ENCODE data around the gene RNF103. TPM values are rescaled to one million over a fixed set of nuclear protein-coding genes. Genes with fewer than 3 reads are reported as not detected.

The RNF103 gene
- total and polyA plus RNA-seq, 2 of the 13 experiments (the other 11 are each of a cell fraction or from before 2014, with no cell fraction given), result 19.8 to 21.1 TPM

GRCh38 chr2:86562922-86563649 lies 60.6 kb downstream of the RNF103 start, which contains the start of gene CHMP3 (continued):
- TF ChIP-seq GLMP (CRISPR knock-in tag; IDR thresholded peaks at IDR 0.05; ENCODE audit: borderline replicate concordance), result no peak
- TF ChIP-seq MED8 (CRISPR knock-in tag; IDR thresholded peaks at IDR 0.05; ENCODE audit: insufficient replicate concordance), result peak; percentile 78
- TF ChIP-seq KAT7 (CRISPR knock-in tag; IDR thresholded peaks at IDR 0.05; ENCODE audit: borderline replicate concordance), result no peak; the same call in 1 of the 2 replicates
- TF ChIP-seq IKZF5 (CRISPR knock-in tag; IDR thresholded peaks at IDR 0.05), result peak; percentile 87
- no peak for TF ChIP-seq ZNF800 (CRISPR knock-in tag; IDR thresholded peaks at IDR 0.05)
- peak; percentile 99 for TF ChIP-seq HINFP (CRISPR knock-in tag; IDR thresholded peaks at IDR 0.05; ENCODE audit: low read depth)
- TF ChIP-seq CHCHD3 (CRISPR knock-in tag; IDR thresholded peaks at IDR 0.05), result peak; percentile 16; the same call in 1 of the 2 replicates
- peak; percentile 97 for TF ChIP-seq ZNF235 (CRISPR knock-in tag; IDR thresholded peaks at IDR 0.05; ENCODE audit: borderline replicate concordance)
- no peak for TF ChIP-seq PRPF4 (IDR thresholded peaks at IDR 0.05; ENCODE audit: low read depth, low read length, poor library complexity, severe bottlenecking)
- TF ChIP-seq ZNF224 (CRISPR knock-in tag; IDR thresholded peaks at IDR 0.05), result peak; percentile 84; the same call in 1 of the 2 replicates
- no peak for TF ChIP-seq BRD4 (CRISPR knock-in tag; IDR thresholded peaks at IDR 0.05)
- peak; percentile 16; the same call in 1 of the 2 replicates for TF ChIP-seq MIER2 (CRISPR knock-in tag; IDR thresholded peaks at IDR 0.05)
- TF ChIP-seq DPF2 (CRISPR knock-in tag; IDR thresholded peaks at IDR 0.05; ENCODE audit: borderline replicate concordance, low read depth), result no peak
- TF ChIP-seq HBP1 (CRISPR knock-in tag; IDR thresholded peaks at IDR 0.05; ENCODE audit: low read depth), result peak; percentile 88; the same call in 1 of the 2 replicates
- TF ChIP-seq PHB2 (IDR thresholded peaks at IDR 0.05; ENCODE audit: partially characterized antibody), result no peak
- peak; percentile 85 for TF ChIP-seq AGO2 (optimal IDR thresholded peaks at IDR 0.05; ENCODE audit: low read depth, low read length)
- 0 out of 2 replicates have a peak, but pooled peaks have one; percentile 32 for TF ChIP-seq ETV6 (CRISPR knock-in tag; conservative IDR thresholded peaks at IDR 0.05)
- no peak; the same call in 1 of the 2 replicates for TF ChIP-seq ZNF839 (CRISPR knock-in tag; IDR thresholded peaks at IDR 0.05; ENCODE audit: borderline replicate concordance)
- TF ChIP-seq STAT5B (CRISPR knock-in tag; IDR thresholded peaks at IDR 0.05), result 0 out of 2 replicates have a peak, but pooled peaks have one; percentile 25
- peak; percentile 87 for TF ChIP-seq HNRNPH1 (optimal IDR thresholded peaks at IDR 0.05; ENCODE audit: low read depth, low read length)

All from HepG2 (cell line).